GM19043 (cell line): Measurements from ENCODE around the gene STAG3.
"Not testable (repeated sequence)": the region's sequence is repeated elsewhere in the genome, so short reads cannot be mapped to it uniquely, and the experiment has no call there.

Experiments used
- ATAC-seq: cut with Tn5 transposase; IDR thresholded peaks from one replicate; pipeline ENCODE4 v1.9.1; 2021; ENCODE audit warnings: low read depth; ENCODE audit not compliant: unreplicated experiment

The STAG3 gene

DNA sequence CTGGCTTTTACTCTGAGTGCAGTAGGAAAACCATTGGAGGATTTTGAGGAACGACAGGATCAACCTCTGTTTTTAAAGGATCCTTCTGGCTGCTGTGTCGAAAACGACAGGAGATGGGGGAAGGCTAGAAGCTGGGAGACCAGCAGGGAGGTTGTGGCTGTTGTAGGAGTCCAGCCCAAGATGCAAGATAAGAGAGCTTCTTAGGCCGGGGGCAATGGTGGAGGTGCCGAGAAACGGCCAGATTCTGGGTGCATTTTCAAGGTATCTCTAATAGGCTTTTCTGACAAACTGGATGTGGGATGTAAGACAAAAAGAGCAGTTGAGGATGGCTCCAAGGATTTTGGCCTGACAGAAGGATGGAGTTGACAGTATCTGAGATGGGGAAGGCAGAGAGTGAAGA, 31.8 kb downstream of the STAG3 start:
- ATAC-seq = no peak

GRCh38 chr7:100210805-100211204, 33.1 kb downstream of the STAG3 start:
- no peak for ATAC-seq

- no peak for ATAC-seq
Observed at GRCh38 chr7:100211342-100211780, 33.6 kb downstream of the STAG3 start.

- ATAC-seq = no peak
Observed at GRCh38 chr7:100212631-100213286, 35.0 kb downstream of the STAG3 start.

- ATAC-seq = no peak
Observed at GRCh38 chr7:100213672-100214071, 36.0 kb downstream of the STAG3 start.

- ATAC-seq = not testable (repeated sequence)
Observed at GRCh38 chr7:100214356-100214755, 36.6 kb downstream of the STAG3 start.

- no peak for ATAC-seq
Observed at GRCh38 chr7:100215895-100216294, 38.2 kb downstream of the STAG3 start.

DNA sequence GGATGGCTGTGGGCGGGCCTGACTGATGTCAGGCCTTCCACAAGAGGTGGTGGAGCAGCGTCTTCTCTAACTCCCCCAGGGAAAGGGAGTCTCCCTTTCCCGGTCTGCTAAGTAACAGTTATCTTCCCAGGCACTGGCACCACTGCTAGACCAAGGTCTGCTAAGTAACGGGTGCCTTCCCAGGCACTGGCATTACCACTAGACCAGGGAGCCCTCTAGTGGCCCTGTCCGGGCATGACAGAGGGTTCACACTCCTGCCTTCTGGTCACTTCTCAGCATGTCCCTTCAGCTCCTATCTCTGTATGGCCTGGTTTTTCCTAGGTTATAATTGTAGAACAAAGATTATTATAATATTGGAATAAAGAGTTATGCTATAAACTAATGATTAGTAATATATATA, 40.2 kb downstream of the STAG3 start:
- not testable (repeated sequence) for ATAC-seq

DNA sequence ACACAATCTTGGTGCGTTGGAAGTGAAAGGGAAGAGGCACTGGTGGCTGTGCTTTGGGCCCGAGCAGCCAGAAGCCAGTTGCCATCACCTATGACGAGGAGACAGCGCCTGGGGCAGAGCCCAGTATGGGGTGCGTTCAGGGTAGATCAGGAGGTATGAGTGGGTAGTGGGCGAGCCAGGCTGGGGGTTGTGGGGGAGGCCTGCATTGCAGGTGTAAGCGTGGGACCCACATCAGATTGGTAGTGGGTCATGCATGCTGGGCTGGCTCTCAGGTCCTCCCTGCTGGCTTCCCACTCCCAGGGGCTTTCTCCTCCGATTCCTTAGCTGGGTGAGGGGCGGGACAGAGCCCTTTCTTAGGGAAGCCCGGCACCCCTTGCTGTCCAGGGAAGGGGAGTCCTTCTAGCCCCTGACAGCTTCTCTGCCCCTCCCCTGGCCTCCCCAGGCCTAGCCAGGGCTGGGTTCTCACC, 41.6 kb downstream of the STAG3 start:
- no peak for ATAC-seq

DNA sequence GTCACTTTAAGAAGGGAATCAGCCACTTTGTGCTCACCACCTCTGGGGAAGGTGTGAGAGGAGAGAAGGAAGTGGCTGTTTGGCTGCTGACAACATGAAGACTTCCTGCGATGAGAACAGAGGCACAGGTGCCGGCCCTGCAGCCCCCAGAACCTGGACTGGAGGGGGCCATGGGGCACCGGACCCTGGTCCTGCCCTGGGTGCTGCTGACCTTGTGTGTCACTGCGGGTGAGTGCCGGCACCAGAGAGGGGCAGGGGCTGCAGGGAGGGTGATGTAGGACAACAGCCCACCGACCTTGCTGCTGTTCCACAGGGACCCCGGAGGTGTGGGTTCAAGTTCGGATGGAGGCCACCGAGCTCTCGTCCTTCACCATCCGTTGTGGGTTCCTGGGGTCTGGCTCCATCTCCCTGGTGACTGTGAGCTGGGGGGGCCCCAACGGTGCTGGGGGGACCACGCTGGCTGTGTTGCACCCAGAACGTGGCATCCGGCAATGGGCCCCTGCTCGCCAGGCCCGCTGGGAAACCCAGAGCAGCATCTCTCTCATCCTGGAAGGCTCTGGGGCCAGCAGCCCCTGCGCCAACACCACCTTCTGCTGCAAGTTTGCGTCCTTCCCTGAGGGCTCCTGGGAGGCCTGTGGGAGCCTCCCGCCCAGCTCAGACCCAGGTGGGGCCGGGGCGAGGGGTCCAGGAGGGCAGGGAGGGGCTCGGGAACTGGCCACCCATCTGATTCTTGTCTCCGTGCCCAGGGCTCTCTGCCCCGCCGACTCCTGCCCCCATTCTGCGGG, 42.3 kb downstream of the STAG3 start, which contains the start of gene PVRIG:
Gene PVRIG, plus strand, starts transcription at position 149 of the 785 bp plus-strand sequence. Its CDS starts 22 bp downstream, at position 171.
- ATAC-seq = not testable (repeated sequence)

DNA sequence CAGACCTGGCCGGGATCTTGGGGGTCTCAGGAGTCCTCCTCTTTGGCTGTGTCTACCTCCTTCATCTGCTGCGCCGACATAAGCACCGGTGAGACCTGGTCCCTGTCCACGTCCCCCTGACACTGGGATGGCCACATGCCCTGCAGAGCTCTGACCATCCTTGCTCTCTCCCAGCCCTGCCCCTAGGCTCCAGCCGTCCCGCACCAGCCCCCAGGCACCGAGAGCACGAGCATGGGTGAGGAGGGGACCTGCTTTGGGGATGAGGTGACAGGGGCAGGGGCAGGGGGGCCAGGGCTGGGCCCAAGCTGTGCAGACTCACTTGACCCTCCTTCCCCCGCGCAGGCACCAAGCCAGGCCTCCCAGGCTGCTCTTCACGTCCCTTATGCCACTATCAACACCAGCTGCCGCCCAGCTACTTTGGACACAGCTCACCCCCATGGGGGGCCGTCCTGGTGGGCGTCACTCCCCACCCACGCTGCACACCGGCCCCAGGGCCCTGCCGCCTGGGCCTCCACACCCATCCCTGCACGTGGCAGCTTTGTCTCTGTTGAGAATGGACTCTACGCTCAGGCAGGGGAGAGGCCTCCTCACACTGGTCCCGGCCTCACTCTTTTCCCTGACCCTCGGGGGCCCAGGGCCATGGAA, 43.0 kb downstream of the STAG3 start:
- no peak for ATAC-seq

- ATAC-seq = peak; percentile 62
Observed at GRCh38 chr7:100221231-100221718, 43.6 kb downstream of the STAG3 start.

- no peak for ATAC-seq
Observed at GRCh38 chr7:100221767-100222444, 44.2 kb downstream of the STAG3 start.

GRCh38 chr7:100222445-100223132, 44.9 kb downstream of the STAG3 start:
- ATAC-seq = no peak

GRCh38 chr7:100223376-100223927, 45.7 kb downstream of the STAG3 start:
- not testable (repeated sequence) for ATAC-seq

DNA sequence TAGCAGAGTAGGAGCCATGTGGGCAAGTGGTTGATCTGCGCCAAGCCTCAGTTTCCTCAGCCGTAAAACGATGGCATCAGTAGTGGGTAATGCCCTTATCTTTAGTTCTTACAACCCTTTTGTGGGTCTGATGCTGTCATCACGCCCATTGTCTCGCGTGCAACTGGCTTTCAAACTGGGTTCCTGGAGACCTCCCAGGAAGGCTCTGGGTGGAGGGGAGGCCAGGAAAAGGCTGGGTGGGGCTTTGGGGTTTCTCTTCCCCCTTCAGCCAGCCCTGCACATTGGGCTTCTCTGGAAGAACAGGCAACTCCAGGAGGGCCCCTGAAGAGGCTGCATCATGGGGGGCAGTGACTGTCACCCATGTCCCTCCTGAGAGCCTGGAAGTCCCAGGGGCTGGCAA, 47.2 kb downstream of the STAG3 start:
- ATAC-seq = not testable (repeated sequence)

GRCh38 chr7:100234660-100235317, 57.1 kb downstream of the STAG3 start:
- ATAC-seq = not testable (repeated sequence)

GRCh38 chr7:100239975-100240374, 62.3 kb downstream of the STAG3 start:
- ATAC-seq = not testable (repeated sequence)

GRCh38 chr7:100243385-100243784, 65.7 kb downstream of the STAG3 start:
- not testable (repeated sequence) for ATAC-seq
